ENCODE results near the gene TMF1. TPM values are rescaled to one million over a fixed set of nuclear protein-coding genes. Genes with fewer than 3 reads are reported as not detected.

The TMF1 gene
- total and polyA plus RNA-seq, 5 donors: 6.7 to 28.5 (median 21.8) TPM

DNA sequence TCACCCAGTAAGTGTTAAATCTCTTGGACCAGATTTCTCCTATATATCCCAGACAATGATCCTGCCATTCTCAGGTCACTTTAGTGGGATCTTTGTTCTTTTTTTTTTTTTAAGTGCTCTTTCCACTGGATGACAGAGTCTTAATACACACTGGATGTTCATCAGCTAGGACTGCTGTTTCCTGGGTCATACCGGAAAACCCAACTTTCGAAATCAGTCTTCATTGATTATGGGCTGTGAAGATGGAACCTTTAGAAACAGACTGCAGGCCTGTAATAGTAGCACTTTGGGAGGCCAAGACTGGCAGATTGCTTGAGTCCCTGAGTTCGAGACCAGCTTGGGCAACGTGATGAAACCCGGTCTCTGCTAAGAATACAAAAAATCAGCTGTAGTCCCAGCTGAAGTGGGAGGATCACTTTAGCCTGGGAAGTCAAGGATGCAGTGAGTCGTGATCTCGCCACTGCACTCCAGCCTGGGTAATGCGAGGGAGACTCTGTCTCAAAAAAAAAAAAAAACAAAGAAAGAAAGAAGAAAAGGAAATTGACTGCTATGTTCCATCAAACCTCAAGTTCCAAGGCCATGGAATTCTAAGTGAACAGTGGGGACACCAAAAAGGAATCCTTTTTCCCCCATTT, 40.9 kb downstream of the TMF1 start:
- Histone ChIP-seq H3K27me3 (ENCODE audit: control insufficient read depth, insufficient read depth) (no peaks in the 10 kb centered on the region), H3K27ac (ENCODE audit: low read length) (no peak overlapping the region), H3K9me3 (ENCODE audit: control insufficient read depth, low read length) (no peaks in the 10 kb centered on the region), H3K4me1 (ENCODE audit: control insufficient read depth, insufficient read depth, low read length) (peaks cover 2% of the 10 kb centered on the region), H3K4me3 (ENCODE audit: low read length) (no peak overlapping the region)
- no peak for DNase-seq
- 96% methylated on average over 8 of the region's 8 CpGs for WGBS
- intact Hi-C loops (cut with DNase I): no loop called here
- ATAC-seq: no peak

DNA sequence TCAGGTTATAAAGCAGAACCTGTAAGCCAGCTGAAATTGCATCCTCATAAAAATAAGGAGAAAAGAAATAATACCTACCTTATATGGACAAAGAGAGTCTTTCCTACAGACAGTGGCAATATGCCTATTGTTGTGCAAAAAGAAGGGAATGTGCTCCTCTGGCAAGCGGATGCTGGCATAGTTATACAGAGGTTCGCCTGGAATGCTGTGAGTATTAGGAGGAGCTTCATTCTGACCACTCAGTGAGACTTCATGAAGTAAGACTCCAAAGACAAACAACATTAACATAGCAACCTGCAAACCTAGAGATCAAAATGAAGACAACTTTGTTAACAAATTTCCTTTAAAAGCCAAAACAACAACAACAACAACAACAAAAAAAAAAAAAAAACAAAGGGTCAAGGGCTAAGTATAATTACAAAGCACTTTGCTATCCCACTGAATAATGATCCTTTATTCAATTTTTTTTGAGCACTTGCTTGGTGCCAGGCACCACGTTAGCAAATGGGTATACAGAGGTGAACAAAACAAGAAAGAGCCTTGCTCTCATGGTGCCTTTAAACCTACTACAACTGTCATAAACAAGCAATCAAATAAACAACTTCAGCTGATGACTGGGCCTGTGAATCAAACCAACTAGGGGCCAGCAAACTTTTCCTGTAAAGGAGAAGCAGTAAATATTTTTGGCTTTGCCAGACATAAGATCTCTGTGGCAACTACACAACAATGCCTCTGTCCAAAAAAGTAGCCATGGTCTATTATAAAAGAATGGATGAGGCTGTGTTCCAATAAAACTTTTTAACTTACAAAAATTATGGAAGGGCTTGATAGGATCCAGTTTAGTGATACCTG, 42.3 kb downstream of the TMF1 start:
- H3K9me3 ChIP-seq (ENCODE audit: control insufficient read depth, low read length): no peaks in the 10 kb centered on the region
- intact Hi-C loops (cut with DNase I): no loop called here
- no peak overlapping the region for H3K4me3 ChIP-seq (ENCODE audit: low read length)
- 46% methylated on average over 3 of the region's 3 CpGs for WGBS
- peak in 1 of 2 donors; percentile 24 for ATAC-seq
- DNase-seq: no peak
- H3K27ac ChIP-seq (ENCODE audit: low read length): no peak overlapping the region
- no peaks in the 10 kb centered on the region for H3K27me3 ChIP-seq (ENCODE audit: control insufficient read depth, insufficient read depth)
- H3K4me1 ChIP-seq (ENCODE audit: control insufficient read depth, insufficient read depth, low read length): peaks cover 3% of the 10 kb centered on the region

- ATAC-seq: no peak
- H3K4me1 ChIP-seq (ENCODE audit: control insufficient read depth, insufficient read depth, low read length): peaks cover 3% of the 10 kb centered on the region
- 43% methylated on average over 2 of the region's 2 CpGs for WGBS
- no peak for DNase-seq
- H3K9me3 ChIP-seq (ENCODE audit: control insufficient read depth, low read length): no peaks in the 10 kb centered on the region
- no peaks in the 10 kb centered on the region for H3K27me3 ChIP-seq (ENCODE audit: control insufficient read depth, insufficient read depth)
- intact Hi-C loops (cut with DNase I): no loop called here
- H3K27ac ChIP-seq (ENCODE audit: low read length): peak overlapping the region; percentile 15
- H3K4me3 ChIP-seq (ENCODE audit: low read length): no peak overlapping the region
Measured at GRCh38 chr3:69008980-69009379, 43.2 kb downstream of the TMF1 start.

GRCh38 chr3:69005791-69006482, 46.2 kb downstream of the TMF1 start:
- Histone ChIP-seq H3K9me3 (ENCODE audit: control insufficient read depth, low read length) (no peaks in the 10 kb centered on the region), H3K27ac (ENCODE audit: low read length) (no peak overlapping the region), H3K27me3 (ENCODE audit: control insufficient read depth, insufficient read depth) (no peaks in the 10 kb centered on the region), H3K4me3 (ENCODE audit: low read length) (no peak overlapping the region), H3K4me1 (ENCODE audit: control insufficient read depth, insufficient read depth, low read length) (peaks cover 3% of the 10 kb centered on the region)
- intact Hi-C loops (cut with DNase I): no loop called here
- ATAC-seq (no peak), DNase-seq (no peak)
- WGBS: 79% methylated on average over 5 of the region's 5 CpGs

- ATAC-seq (no peak), DNase-seq (no peak)
- intact Hi-C loops (cut with DNase I): no loop called here
- 78% methylated on average over 6 of the region's 6 CpGs for WGBS
- Histone ChIP-seq H3K9me3 (ENCODE audit: control insufficient read depth, low read length) (no peaks in the 10 kb centered on the region), H3K4me3 (ENCODE audit: low read length) (no peak overlapping the region), H3K27me3 (ENCODE audit: control insufficient read depth, insufficient read depth) (no peaks in the 10 kb centered on the region), H3K27ac (ENCODE audit: low read length) (no peak overlapping the region), H3K4me1 (ENCODE audit: control insufficient read depth, insufficient read depth, low read length) (peaks cover 3% of the 10 kb centered on the region)
Measured at GRCh38 chr3:69005071-69005790, 46.9 kb downstream of the TMF1 start.

GRCh38 chr3:69004138-69004537, 48.0 kb downstream of the TMF1 start:
- H3K4me3 ChIP-seq (ENCODE audit: low read length): no peak overlapping the region
- WGBS: 85% methylated on average over 9 of the region's 9 CpGs
- no peak for ATAC-seq

GRCh38 chr3:68999605-69000004, 52.5 kb downstream of the TMF1 start:
- Histone ChIP-seq H3K4me3 (ENCODE audit: low read length) (no peak overlapping the region), H3K27ac (ENCODE audit: low read length) (no peak overlapping the region), H3K4me1 (ENCODE audit: control insufficient read depth, insufficient read depth, low read length) (no peaks in the 10 kb centered on the region), H3K27me3 (ENCODE audit: control insufficient read depth, insufficient read depth) (no peaks in the 10 kb centered on the region), H3K9me3 (ENCODE audit: control insufficient read depth, low read length) (no peaks in the 10 kb centered on the region)
- intact Hi-C loops (cut with DNase I): no loop called here
- no peak for ATAC-seq
- no peak for DNase-seq
- WGBS: 51% methylated on average over 1 of the region's 1 CpG

More at GRCh38 chr3:69004138-69004537, 48.0 kb downstream of the TMF1 start:
- DNase-seq: no peak
- intact Hi-C loops (cut with DNase I): no loop called here
- Histone ChIP-seq H3K27ac (ENCODE audit: low read length) (no peak overlapping the region), H3K4me1 (ENCODE audit: control insufficient read depth, insufficient read depth, low read length) (peaks cover 3% of the 10 kb centered on the region), H3K27me3 (ENCODE audit: control insufficient read depth, insufficient read depth) (no peaks in the 10 kb centered on the region), H3K9me3 (ENCODE audit: control insufficient read depth, low read length) (no peaks in the 10 kb centered on the region)

DNA sequence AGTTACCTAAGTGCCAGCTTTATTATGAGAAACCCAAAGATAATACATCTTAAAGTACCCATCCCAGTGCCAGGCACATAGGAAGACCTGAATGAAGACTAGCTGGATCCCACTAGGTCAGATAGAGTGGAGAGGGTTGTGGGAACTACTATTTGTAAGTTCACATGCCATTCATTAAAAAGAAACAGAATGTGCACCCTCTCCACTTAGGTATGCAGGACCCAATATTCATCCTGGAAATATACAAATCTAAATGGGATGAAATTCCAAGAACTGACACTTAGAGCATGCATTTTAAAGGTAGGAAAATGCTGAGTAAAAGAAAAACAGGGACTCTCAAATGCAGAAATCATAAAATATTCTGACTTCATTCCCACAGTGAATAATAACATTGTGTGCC, 53.0 kb downstream of the TMF1 start:
- intact Hi-C loops (cut with DNase I): no loop called here
- Histone ChIP-seq H3K4me3 (ENCODE audit: low read length) (no peak overlapping the region), H3K27me3 (ENCODE audit: control insufficient read depth, insufficient read depth) (no peaks in the 10 kb centered on the region), H3K9me3 (ENCODE audit: control insufficient read depth, low read length) (no peaks in the 10 kb centered on the region), H3K27ac (ENCODE audit: low read length) (no peak overlapping the region), H3K4me1 (ENCODE audit: control insufficient read depth, insufficient read depth, low read length) (no peaks in the 10 kb centered on the region)
- ATAC-seq: no peak
- no peak for DNase-seq

GRCh38 chr3:68997887-68998286, 54.2 kb downstream of the TMF1 start:
- ATAC-seq: no peak
- intact Hi-C loops (cut with DNase I): no loop called here
- Histone ChIP-seq H3K27ac (ENCODE audit: low read length) (no peak overlapping the region), H3K9me3 (ENCODE audit: control insufficient read depth, low read length) (no peaks in the 10 kb centered on the region), H3K4me3 (ENCODE audit: low read length) (no peak overlapping the region), H3K4me1 (ENCODE audit: control insufficient read depth, insufficient read depth, low read length) (no peaks in the 10 kb centered on the region), H3K27me3 (ENCODE audit: control insufficient read depth, insufficient read depth) (no peaks in the 10 kb centered on the region)
- 81% methylated on average over 6 of the region's 6 CpGs for WGBS
- no peak for DNase-seq

DNA sequence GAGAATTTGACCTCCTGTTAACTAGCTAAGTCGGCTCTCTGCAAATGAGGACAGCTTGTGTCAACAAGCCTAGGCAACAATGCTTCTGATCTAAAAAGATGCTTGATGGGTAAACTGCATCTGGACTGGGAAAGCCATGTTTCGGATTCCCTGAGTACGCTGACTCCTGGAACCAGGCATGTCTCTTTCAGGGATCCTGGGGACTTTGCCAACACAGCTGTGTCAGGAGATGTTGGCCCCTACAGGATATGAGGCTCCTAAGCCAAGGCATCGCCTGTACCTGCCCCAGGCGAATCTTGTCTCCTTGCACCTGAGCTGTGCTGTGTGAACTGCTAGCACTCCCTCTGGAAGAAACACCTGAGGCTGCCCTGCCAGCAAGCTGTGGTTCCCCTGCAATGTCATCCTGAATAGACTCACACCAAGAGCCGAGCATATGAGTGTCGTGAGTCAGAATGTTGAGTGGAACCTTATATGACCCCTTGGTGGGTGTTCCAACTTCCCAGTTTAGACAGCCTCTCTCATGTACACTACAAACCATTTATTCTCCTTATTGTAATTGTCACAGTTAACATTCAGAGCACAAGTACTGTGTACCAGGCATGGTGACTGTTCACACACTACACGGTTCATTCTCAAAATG, 55.7 kb downstream of the TMF1 start:
- Histone ChIP-seq H3K4me1 (ENCODE audit: control insufficient read depth, insufficient read depth, low read length) (no peaks in the 10 kb centered on the region), H3K27me3 (ENCODE audit: control insufficient read depth, insufficient read depth) (no peaks in the 10 kb centered on the region), H3K4me3 (ENCODE audit: low read length) (no peak overlapping the region), H3K9me3 (ENCODE audit: control insufficient read depth, low read length) (no peaks in the 10 kb centered on the region), H3K27ac (ENCODE audit: low read length) (peak overlapping the region; percentile 7)
- peak; percentile 58 to 74 for ATAC-seq
- DNase-seq: no peak
- WGBS: 55% methylated on average over 8 of the region's 8 CpGs
- intact Hi-C loops (cut with DNase I): no loop called here
